Measurements from ENCODE around the gene TMEM121B.

Gene TMEM121B

DNA sequence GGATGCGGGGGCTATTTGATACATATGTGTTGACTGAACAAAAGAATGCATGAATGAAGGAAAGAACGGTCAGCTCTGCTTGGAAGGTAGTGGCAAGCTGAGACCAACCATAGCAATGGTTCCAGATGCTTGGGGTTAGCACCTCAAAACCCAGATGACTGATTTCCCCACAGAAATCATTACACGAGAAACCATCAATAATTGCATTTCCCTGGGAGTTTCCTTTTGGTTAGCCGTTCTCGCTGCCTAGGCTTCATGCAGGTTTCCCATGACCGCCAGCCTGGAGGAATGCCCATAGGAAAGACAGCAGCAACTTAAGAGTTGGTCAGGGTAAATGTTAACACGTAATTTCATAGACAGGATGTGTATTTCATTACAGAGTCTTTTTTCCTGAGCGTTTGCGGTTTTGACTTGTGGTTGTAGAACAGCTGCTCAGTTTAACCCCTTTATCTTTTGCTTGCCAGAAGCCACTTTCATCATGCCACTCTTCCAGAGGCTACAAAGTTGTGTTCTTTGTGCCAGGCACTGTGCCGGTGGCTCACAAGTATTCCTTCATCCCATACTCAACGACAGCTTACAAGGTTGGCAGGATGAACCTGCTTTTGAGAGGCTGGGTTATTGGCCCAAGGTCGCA is 33.5 kb downstream of the TMEM121B start:
- no peak for DNase-seq (ENCODE audit: low read depth)

DNA sequence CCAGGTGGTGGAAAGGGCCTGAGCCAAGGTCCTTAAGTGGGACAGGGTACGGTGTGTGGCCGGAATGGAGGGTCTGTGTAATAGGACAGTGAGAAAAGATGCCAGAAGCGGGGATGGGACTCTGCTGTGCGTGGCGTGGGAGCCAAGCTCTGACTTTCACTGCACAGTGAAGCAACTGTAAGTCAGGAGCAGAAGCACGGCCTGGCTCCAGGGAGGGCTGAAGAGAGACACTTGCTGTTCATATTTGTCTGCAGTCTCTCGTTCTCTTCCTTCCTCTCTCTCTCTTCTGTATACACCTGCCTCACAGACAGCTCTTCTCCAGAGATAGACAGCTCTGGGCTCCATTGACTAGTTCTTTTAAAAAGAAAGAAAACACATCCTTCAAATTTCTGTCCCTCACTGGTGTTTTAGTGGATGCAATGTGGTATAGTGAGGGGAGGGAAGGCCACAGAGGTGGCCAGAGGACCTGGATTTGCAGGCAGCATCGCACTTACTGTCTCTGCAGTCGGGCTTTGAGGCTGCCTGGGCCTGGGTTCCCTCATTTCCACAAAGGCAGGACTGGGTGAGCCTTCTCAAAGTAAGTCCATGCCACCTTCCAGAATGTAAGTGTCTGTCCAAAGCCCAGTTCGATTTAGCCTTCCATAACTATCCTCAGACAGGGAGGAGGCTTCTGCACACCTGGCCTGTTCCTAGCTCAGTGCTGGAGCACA is 34.2 kb downstream of the TMEM121B start:
- DNase-seq (ENCODE audit: low read depth), result no peak

DNA sequence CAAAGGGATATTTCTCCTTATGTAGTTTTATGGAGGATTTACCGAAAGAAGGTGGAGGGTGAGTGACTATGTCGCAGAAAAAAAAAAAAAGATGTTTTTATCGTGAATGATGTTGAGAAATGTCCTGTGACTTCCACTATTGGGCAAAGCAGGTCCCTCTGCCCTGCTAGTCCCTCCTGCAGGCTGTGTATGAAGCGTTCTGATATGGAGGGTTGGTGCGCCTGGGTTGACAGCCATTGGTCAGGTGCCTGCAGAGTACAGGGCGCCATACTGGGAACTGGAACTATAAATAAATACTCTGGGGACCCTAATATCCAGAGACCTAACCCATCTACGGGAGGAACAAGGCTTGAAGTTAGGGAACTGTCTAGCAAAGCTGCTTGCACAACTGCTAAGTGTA is 34.9 kb downstream of the TMEM121B start:
- DNase-seq (ENCODE audit: low read depth), result no peak

DNA sequence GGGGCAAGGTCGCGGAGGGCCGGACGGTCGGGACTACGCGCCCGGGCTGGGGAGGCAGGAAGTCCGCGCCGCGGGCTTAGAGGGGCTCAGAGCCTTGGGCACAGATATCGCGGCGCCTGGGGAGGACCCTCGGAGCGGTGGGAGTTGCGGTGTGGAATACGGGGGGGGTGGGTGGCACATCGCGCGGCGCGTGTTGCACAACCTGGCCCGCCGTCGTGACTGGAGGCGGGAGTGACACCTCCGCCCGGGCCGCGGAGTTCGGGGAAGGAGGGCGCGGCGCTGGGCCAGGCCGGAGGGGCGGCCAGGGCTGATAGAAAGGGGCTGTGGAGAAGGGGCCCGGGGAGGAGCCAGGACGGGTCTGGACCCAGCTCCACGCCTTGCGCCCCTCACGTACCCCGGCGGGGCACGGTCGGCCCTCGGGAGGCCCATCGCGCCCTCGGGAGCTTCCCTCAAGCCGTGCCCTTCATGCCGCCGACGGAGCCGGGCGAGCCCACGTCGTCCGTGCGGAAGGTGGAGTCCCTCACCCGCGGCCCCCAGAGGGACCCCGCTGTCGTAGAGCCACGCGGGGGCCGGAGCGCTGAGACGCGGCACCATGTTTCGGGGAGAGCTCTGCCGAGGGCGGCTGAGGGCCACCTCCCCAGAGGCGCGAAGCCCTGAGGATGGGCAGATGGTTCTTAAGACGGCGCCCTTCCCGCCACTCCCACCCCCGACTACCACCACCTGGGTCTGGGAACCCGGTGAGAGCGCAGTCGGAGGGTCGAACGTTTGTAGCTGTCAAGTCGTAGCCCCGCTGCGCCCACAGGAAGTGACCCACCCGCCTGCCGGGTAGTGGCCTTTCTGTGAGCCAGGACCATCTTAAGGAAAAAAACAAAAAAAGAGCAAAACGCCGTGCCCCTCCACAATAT is 35.6 kb downstream of the TMEM121B start:
- no peak for DNase-seq (ENCODE audit: low read depth)

DNA sequence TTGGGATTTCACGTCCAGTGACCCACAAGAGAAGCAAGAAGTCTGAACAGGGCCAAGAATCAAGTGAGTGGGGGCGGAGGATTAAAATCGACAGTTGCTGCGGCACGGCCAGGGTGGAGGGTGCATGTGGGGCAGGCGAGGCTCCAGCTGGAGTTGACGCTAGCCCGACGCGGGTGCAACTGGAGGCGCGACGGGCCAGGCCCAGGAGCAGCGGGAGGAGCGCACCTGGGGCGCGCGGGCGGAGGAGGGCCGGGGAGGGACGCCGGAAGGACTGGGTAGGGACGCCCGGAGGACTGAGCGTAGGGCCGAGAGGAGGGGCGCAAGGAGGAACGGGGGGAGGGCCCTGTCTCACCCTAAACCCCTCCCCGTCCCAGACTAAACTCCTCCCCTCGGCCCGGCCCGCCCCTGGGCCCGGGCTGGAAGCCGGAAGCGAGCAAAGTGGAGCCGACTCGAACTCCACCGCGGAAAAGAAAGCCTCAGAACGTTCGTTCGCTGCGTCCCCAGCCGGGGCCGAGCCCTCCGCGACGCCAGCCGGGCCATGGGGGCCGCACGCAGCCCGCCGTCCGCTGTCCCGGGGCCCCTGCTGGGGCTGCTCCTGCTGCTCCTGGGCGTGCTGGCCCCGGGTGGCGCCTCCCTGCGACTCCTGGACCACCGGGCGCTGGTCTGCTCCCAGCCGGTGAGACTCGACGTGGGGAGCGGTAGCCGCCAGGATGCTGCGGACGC is 36.4 kb downstream of the TMEM121B start, which contains the start of gene IL17RA:
Gene IL17RA, plus strand, starts transcription at position 447 of the 723 bp plus-strand sequence. Its CDS starts 92 bp downstream, at position 539.
- DNase-seq (ENCODE audit: low read depth), result peak; percentile 72

DNA sequence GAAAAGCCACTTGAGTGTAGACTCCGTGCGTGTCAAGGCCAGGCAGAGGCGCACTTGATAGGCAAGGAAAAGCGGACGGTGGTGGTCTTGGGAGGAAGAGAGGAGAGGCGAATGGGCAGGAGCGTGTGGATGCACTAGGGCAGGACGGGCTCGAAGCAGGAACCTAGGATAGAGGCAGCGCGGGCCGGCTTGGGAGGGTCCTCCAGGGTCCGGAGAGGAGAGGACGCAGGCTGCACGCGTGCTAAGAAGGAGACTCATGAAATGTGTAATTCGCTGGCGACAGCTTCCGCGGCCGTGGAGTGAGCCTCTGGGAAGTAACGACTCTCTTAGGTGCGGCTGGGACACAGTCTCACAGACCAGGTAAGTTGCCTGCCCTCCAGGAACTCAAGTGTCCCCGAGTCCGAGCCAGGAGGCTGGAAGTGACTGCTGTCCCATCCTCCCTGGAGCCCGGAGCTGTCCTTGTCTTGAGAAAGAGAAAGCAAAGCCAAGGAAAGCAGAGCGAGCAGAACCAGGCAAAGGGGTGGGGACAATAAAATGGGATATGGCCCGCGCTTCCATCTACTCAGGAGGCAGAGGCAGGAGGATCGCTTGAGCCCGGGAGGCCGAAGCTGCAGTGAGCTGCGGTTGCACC is 37.2 kb downstream of the TMEM121B start:
- no peak for DNase-seq (ENCODE audit: low read depth)

DNA sequence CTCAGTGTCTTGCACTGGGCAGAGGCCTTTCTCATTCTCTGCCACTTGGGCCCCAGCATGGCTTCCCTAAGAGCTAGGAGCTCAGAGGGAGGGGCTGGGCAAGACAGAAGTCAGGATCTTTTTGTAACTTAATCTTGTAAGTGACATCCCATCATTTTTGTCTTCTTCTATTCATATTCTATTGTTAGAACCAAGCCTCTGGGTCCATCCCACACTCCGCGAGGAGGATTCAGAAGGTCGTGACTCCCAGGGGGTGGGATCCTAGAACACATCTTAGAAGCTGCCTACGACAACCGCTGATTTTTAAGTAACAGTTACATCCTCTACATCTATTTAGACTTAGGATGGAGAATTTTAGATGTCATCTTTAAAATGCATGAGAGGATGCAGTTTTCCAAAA is 37.9 kb downstream of the TMEM121B start:
- DNase-seq (ENCODE audit: low read depth), result no peak

DNA sequence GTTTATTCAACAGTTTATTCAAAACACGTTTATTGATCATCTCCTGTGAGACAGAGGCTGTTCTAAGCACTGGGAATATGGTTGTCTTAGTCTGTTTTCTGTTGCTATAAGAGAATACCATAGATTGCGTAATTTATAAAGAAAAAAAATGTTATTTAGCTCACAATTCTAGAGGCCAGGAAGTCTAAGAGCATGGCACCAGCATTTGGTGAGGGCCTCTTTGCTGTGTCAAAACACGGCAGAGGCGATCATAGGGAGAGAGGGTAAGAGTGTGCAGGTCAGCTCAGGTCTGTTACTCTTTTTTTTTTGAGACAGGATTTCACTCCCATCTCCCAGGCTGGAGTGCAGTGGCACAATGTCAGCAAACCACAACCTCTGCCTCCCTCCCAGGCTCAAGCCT is 41.6 kb downstream of the TMEM121B start:
- no peak for DNase-seq (ENCODE audit: low read depth)

DNA sequence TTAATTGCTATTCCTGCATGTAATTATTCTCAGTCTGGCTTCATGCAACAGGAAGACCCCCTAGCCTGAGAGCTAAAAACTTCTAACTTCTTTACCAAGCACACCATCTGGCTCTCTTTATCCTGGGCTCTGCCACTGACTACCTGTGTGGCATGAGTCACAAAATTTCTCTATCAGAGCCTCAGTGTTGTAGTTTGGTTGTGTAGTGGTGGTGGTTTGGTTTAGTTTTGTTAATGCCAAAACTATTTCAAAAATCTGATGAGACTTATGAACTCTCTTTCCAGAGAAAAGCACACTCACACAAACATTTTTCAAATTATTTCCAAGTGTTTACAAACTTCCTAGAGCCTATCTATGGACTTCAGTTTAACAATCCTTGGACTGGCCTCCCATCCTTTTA is 43.9 kb downstream of the TMEM121B start:
- DNase-seq (ENCODE audit: low read depth), result peak; percentile 69

DNA sequence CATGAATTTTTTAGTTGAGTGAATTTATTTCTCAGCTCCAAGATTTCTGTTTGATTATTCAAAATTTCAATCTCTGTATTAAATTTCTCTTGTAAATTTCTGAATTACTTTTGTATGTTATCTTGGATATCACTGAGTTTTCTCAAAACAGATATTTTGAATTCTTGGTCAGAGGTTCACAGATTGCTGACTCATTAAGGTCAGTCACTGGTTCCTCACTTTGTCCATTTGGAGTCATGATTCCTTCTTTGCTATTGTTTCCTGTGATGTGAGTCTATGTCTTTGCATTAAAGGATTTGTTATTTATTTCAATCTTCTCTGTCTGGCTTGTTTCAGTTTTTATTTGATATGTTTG is 46.5 kb downstream of the TMEM121B start:
- no peak for DNase-seq (ENCODE audit: low read depth)

DNA sequence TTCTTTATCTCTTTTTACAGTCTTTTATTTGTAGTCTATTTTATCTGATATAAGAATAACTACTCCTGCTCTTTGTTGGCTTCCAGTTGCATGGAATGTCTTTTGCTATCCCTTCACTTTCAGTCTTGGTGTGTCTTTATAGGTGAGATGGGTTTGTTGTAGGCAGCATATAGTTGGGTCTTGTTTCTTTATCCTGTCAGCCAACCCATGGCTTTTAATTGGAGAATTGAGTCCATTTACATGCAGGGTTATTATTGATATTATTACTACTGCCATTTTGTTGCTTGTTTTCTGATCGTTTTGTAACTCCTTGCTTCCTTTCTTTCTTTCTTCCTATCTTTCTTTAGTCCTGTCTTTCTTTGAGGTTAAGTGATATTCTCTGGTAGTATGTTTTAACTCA is 48.3 kb downstream of the TMEM121B start:
- no peak for DNase-seq (ENCODE audit: low read depth)
